Fibroblast of peridontal ligament (primary cell): Measurements from ENCODE around the gene ESRRB.

ENCODE experiments used
- DNase-seq: peaks from one replicate; pipeline ENCODE4 v3.0.0-alpha.2; 2010; ENCODE audit errors: extremely low read depth

Gene ESRRB

DNA sequence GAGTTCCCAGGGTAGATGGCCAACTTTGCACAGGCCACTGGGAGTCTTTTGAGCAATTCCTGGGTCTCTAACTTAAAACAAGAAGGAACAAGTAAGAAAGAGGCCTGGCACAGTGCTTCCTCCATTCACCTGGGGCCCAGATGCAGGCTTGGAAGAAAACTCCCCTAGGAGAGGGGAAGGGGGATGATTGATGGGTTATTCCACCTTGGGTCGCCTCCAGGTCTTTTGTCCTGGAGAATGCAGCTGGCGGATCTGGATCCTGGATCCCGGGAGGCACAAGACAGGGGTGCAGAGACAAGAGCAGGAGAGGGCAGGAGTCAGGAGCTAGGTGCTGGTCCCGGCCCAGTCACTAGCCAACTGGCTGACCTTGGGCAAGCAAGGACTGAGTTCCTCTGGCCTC lies 74.5 kb downstream of the ESRRB start:
- no peak for DNase-seq

DNA sequence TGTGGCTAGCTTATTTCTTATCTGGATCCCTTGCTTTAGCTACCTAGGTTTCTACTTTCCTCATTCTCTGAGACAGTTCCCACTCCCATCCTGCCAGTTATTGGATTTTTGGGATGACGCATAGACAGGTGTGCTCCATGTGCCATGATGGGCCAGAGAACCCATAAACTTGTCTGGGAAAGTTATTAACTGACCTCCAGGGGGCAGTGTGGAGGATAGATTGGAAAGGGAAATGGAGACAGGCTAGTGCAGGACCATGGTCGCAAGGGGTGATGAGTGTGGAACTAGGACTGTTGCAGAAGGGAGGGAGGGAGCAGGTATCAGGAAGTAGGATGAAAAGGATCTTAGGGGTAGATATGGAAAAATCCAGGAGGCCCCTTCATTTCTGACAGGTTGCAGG lies 80.3 kb downstream of the ESRRB start:
- DNase-seq, result peak; percentile 1

DNA sequence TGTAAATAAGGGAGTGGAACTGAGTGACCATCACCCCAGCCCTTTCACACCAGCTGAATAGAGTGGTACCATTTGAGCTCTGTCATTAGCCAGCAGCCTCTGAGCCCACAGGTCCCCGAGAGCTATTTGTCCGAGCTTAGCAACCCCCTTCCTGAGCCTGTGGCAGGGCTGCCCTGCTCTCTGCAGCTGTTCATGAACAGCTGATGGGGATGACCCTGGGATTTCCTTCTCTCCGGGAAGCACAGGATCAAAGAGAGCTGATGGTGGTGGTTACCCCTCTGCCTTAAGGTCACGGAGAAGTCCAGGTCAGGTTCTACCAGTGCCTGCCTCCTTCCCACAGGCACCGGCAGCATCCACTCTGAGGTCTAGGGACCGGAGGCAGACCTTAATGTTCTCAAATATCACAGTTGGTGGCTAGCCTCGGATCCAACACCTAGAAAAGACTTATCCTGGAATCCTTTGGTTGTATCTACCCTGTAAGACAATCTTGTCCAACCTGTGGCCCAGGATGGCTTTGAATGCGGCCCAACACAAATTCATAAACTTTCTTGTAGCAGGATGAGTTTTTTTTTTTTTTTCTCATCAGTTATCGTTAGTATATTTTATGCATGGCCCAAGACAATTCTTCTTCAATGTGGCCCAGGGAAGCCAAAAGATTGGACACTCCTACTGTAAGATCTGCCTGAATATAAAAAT lies 81.1 kb downstream of the ESRRB start:
- no peak for DNase-seq

DNA sequence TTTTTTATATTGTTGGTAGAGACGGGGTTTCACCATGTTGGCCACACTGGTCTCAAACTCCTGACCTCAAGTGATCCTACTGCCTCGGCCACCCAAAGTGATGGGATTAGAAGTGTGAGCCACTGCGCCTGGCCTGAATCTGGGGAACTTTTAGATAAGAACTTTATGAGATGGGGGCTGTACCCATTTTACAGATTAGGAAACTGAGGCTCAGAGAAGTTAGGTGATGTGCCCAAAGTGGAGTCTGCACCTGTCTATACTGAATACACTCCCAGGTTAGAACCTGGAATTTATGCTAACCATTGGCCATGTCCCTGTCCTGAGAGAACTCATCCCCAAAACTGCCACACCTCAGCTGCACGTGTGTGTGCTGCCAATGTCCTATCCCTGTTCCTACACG lies 81.9 kb downstream of the ESRRB start:
- no peak for DNase-seq

DNA sequence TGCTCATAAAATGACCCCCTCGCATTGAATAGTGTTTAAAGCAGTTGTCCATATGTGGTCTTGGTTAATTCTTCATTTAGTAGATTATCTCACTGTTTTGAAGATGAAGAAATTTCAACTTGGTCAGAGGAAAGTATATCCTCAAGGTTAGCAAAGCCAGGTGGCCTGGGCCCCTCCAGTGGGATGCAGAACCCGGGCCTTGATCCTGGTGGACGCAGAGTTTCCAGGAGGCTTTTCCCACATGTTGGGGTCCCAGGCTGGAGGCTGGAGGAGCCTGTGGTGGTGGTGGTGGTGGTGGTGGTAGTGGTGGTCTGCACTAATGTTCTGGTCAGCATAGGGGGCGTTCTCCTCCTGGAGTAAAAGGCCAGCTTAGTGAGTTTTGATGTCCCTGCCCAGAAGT lies 85.9 kb downstream of the ESRRB start:
- DNase-seq, result no peak

DNA sequence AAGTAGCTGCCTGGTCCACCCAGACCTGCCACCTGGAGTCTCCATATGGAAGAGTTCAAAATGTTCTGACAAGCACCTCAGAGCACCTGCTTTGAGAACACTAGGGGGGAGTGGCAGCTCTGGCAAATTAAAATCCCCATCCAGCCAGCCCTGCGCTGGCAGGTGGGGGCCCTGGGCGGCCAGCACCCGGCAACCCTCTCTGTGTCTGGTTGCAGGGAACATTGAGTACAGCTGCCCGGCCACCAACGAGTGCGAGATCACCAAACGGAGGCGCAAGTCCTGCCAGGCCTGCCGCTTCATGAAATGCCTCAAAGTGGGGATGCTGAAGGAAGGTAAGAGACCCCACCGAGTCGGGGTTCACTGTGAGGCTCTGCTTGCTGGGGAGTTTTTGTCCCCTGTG lies 86.4 kb downstream of the ESRRB start:
- DNase-seq, result no peak

DNA sequence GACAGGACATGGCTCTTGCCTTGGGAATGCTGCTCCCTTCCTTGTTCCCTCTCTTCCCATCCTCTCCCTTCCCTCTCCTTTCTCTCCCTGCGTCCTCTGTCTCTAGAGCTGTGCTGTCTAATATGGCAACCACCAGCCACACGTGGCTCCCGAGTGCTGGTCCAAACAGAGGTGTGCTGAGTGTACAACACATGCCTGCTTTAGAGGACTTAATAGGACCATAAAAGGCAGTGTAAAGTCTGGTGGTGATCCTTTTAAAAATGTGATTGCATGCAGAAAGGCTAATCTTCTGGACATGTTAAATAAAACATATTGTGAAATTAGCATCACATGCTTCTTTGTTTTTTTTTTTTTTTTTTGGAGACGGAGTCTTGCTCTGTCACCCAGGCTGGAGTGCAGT lies 87.2 kb downstream of the ESRRB start:
- DNase-seq, result no peak

DNA sequence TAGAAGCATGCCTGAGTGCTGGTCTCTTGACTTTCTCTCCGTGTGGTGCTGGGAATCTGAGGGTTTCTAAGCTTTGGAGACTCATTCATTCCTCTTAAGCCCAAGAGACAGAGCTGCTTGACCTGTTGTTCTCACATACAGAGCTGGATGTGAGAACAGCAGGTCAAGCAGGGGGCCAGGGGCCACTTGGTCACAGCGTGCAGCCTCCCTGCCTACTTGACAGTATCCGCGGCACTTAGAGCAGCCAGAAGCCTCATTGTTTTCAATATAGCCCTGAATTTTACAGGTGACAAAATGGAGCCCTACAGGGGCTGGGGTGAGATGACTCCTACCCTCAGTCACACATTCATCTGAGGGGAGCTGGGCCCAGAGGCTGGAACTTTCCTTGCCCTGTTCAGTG lies 88.9 kb downstream of the ESRRB start:
- DNase-seq, result no peak

DNA sequence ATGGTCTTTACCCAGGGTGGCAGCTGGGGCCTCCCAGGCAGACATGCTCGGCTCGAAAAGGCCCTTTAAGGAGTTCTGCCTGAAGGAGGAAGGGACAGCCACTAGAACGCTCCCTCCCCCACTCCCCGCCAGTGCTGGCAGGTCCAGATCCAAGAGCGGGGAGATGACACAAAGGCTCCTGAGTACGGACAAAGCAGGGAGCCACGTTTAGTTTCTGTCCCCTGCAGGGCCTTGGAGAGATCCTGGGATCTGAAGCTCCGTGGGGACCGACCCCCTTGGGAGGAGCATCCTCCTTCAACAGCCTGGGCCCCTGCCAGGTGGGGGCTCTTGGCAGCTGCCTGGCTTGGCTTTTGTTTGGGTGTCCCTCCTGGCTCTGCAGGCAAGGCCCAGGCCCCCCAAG lies 89.7 kb downstream of the ESRRB start:
- no peak for DNase-seq

DNA sequence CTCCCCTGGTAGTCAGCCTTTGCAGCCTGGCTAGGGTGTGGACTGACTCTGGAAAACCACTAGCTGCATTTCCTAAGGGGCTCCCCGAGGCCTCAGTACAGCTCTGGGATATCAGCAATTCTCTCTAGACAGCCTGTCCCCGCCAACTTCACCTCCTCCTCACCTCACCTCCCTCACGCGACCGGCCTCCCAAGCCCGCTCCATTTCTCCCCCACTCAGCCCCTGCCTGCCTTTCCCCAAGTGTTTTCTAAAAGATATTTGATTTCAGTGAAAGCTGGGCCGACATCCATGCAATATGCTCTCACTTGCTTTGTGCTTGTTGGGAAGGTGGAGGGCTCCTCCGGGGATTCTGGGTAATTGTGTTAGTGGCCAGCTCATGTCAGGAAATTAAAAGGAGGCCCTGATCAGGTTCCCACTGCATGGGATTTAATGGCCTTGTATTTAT lies 91.8 kb downstream of the ESRRB start:
- no peak for DNase-seq

DNA sequence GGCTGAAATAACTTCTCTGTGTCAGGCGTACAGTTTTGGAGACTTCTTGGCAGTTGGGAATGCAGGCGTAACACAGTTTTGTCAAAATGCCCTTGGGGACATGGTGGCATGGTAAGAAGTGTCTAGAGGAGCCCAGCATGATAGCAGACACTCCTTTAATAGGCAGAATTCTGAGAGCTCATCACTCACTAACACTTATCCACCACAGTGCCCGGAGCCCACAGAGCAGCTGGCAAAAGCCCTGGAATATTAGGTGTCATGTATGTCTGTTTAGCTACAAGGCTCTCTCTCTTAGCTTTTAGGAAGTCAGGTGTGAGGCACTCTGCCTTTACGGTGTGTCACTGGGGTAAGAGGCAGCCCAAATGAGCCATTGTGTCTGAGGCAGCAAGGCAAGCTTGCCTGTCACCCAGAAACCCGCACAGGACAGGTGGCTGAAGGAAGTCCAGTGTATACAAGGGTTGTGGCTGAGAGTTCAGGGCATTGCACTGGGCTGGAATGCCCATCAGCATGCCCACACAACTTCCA lies 96.3 kb downstream of the ESRRB start:
- no peak for DNase-seq

DNA sequence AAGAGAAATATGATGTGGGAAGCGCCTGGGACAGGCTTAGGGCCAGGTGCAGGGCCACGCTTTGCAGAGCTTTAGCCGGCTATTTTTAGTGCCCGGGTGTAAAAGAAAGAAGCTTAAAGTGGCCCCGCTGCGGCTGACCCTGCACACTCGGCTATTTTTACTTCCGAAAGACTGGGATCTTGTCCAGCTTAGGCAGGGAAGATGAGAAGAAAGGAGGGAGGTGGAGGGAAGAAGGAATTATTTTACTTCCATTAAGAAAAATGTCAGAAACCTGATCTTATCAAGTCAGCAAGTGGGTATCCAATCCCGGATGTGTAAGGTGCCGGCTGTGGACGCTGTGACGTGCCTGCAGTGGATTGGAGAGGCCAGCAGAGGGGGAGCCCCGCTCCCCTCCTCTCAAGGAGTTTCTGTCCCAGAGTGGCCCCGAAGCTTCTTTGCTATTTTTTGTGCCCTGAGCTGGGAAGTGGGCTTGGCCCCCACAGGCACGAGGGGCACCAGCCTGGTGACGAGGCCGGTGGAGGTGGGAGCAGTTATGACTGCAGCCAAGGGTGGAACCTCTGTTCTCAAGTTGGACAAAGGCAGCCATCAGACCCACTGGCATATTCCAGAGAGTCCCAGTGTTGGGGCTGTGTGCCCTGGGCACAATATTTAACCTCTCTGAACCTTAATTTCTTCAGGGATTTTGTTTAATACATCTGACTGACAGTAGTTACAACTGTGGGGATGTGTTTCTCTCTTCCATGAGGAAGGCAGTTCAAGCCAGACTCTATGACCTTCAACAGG lies 97.7 kb downstream of the ESRRB start:
- DNase-seq, result no peak

DNA sequence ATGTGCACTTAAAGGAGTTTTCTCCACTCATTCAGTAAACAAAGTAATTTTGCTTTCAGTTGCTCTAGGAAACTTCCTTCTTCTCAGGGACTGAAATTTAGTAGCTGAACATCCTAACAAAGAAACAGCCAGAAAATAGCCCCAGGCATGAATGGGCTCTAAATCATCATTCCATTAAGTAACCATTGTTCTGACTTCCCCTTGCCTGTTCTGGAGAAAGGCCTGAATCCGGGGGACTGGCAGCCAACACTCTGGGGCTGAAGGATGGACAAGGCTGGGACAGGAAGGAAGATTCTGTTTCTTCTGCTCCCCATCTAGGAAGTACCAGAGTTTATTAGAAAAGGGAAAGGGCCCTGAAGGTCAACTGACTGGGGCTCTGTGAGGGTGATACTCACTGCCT lies 104.5 kb downstream of the ESRRB start:
- no peak for DNase-seq

DNA sequence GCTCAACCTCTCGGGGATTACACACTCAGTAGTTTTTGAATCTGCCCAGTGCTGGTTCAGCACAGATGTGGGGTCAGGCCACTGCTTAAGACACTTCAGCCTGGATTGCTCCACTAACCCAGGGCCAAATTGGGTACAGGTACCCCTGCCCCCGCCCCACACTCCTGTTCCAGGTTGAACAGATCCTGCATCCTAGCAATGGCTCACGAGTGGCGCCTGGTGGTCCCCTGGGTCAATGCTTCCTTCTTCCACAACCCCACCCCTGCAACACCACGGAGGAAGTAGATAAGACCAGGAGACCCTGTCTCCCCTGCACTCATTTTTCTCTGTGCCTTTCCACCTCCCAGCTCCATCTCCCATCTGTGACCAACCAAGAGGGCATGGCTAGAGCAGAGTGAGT lies 108.4 kb downstream of the ESRRB start:
- DNase-seq, result no peak

DNA sequence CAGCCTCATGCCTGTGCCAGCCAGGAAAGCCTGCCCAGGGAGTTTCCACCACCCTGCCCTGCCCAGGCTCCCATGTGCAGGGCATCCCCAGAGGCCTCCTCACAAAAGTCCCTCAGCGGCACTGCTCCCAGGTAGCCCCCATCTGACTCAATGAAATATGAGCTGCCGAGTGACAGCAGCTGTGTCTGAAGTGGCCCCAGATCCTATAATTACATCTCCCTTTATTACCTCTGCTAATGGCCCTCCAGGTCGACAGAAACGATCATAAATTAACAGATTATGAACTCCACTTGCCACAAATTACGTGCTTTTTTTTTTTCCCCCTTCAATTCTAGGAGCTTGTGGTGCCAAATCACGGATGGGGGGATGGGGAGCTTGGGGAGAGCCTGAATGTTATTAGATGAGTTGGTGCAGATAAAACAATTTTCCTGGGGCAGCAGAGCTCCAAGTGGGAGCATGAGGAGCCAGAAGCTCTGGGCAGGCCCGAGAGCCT lies 110.4 kb downstream of the ESRRB start:
- DNase-seq, result no peak

DNA sequence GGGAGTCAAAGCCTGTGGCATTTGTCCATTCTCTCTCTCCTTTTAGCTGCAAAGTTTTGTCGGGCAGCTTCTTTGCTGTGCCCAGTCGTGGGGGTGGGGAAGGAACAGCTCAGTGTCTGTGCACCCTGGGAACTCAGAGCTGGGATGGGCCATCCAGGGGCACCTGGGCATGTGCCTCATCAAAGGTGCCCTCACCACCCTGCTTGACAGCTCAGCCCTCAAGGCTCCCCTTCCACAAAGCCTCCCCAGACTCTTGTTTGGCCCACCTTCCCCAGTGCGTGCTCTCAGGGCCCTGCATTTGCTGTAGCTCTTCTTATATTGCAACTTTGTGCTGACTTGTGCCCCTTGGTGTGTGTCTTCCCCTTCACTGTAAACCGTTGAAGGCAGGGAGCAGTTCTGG lies 112.6 kb downstream of the ESRRB start:
- no peak for DNase-seq

DNA sequence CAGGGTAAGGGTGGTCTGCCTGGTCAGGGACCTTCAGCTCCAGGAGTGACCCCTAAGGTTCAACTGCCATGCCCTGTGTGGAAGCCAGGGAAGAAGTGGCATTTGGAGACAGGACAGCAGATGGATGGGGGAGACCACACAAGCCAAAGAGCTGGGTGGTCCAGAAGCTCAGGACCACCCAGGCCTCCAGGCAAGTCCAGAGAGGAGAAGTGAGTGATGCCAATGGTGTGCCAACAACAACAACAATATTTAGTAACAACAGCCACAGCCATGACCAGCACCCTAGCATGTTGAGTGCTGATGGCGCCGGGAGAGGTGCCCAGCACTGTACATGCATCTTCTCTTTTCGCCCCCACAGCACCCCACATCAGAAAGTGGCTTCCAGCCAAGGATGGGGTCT lies 113.7 kb downstream of the ESRRB start:
- no peak for DNase-seq

DNA sequence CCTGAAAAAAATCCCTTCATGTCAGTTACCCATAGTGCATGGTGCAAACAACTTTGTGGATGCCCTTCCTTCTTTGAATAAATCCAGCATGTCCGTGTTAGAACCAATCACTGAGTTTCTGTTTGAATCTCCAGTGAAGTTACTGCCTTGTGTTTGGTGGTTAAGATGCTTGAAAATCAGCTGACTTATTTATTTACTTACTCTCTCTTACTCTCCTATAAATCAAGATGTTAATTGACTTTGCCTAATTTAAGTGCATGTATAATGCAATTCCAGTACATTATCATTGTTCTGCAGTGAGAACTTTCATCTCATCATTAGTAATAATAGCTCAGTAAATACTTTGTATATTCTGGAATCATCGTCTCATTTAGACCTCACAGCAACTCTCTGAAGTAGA lies 114.2 kb downstream of the ESRRB start:
- no peak for DNase-seq

DNA sequence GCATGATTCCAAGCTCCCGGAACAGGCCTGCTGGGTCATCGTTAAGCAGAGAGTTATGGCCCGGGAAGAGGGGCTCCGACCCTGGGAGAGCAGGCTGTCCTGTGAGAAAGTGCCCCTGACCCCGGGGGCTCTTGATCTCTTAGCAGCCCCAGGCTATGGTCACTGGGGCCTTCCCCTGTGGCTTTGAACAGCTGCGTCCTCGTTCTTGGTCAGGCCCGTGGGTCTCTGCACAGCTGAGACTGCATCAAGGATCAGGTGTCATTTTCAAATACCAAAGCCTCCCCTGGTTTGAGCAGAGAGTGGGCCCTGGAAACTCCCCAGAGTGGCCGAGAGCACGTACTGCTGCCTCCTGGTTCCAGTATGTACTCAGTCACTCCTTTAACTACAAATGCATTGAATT lies 114.8 kb downstream of the ESRRB start:
- no peak for DNase-seq

DNA sequence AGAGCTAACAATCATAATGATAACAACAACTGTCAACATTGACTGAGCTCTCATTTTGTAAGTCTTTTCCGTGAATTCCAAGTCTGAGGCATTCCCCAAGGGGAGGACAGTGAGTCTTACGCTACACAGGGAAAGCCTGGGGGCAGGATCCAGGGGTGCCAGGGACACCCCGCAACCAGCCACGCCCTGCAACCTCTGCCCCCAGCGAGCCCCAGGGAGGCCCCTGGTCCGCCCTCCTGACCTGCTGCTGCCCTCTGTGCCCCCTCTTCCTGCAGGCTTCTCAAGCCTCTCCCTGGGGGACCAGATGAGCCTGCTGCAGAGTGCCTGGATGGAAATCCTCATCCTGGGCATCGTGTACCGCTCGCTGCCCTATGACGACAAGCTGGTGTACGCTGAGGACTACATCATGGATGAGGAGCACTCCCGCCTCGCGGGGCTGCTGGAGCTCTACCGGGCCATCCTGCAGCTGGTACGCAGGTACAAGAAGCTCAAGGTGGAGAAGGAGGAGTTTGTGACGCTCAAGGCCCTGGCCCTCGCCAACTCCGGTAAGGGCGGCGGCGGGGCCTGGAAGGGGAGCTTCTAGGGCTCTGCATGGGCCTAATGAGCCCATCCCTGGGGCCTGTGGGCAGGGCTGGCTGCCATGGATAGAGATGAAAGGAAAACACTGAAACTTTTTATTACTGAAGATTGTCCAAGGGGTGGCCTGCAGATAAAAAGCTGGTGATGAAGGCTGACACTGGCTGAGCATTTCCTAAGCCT lies 115.4 kb downstream of the ESRRB start:
- DNase-seq, result no peak

DNA sequence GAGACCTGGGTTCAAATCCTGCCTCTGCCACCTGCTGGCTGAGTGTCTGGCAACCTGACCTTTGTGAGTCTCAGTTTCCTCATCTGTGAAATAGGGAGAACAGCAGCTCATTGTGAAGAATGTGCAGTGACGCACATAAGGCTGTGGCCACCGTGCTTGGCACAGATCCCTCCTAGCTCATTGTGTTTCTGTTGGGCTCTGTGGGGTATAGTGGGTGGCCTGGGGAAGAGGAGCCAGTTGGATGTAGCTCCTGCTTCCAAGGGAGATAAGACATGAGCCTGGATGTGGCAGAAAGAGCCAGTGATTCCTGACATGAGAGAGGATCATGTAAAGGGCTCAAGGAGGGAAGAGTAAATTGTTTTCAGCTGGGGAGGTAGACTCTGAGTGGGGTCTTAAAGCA lies 120.0 kb downstream of the ESRRB start:
- DNase-seq, result no peak

DNA sequence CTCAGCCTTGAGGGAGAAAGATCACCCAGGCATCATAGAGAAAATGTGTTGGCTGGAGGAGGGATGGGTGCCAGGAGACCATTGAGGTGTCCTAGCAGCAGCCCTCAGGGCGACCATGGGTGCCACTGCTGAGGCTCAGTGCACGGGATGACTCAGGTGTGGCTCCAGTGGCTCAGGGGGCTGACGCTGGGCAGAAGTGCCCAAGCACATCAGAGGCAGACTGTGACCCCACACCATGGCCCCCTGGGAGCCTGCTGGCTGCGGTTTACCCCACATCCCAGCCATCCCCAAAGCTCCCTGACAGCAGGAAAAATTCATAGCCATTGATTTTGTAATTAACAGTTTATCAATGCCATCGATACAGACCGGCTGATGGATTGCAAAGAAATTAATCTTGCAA lies 120.7 kb downstream of the ESRRB start:
- DNase-seq, result no peak
